HCT116 (cell line): ENCODE data around the gene DOCK4. TPM values are rescaled to one million over a fixed set of nuclear protein-coding genes. Genes with fewer than 3 reads are reported as not detected.

Experiments
- ATAC-seq: fragments of 200-7000 bp; cut with Tn5 transposase; 2 replicates; pipeline ENCODE4 v1.9.1; 2020; ENCODE audit warnings: mild to moderate bottlenecking, moderate library complexity
- BruUV-seq: library from RNA; stranded (reverse); fragments of 400-500 nt; replicated peaks from 2 replicates; lab custom pipeline; 2021; lab: Mats Ljungman, UMichigan
- CTCF ChIA-PET: fragments of 300-600 bp; sonication (Branson Sonifier 250); formaldehyde crosslinking; loops from one replicate; lab custom pipeline; 2021; ENCODE audit warnings: antibody characterized with exemption; lab: Charles Lee
- POLR2A ChIA-PET: fragments of 300-600, 350-600 bp; sonication (Branson Sonifier 250); formaldehyde crosslinking; loops from one replicate; lab custom pipeline; 2021; ENCODE audit warnings: antibody characterized with exemption; lab: Charles Lee
- RAD21 ChIA-PET, 2 experiments: fragments of 300-600 bp; sonication (Branson Sonifier 250); formaldehyde crosslinking; loops; one replicate each; lab custom pipeline; 2023; ENCODE audit warnings: low total read pairs in 2 of 2; ENCODE audit not compliant: uncharacterized antibody in 2 of 2, unreplicated experiment in 2 of 2, low non-redundant PET in 1 of 2; lab: Charles Lee
- DNase-seq: peaks from one replicate; pipeline ENCODE4 v3.0.0-alpha.2; 2010; ENCODE audit warnings: low read depth, low spot score
- H2AFZ ChIP-seq: fragments of 200-600 bp; shearing (Covaris generic), sonication (generic); 2 replicates; pipeline ENCODE4 v1.6.1; 2017; ENCODE audit warnings: low read depth, mixed run types, mixed read lengths, antibody characterized with exemption, low read length; ENCODE audit not compliant: poor library complexity, severe bottlenecking
- H3K27ac ChIP-seq: 2 replicates; pipeline ENCODE4 v1.5.1; 2012; ENCODE audit warnings: low read depth, low read length
- H3K27me3 ChIP-seq: fragments of 200-600 bp; sonication (generic); 2 replicates; pipeline ENCODE4 v1.6.1; 2016; ENCODE audit warnings: mixed run types, low read length, mixed read lengths; ENCODE audit not compliant: insufficient read depth
- H3K36me3 ChIP-seq, 2 experiments: fragments of 200-500 bp in 1 of 2; fragments of 200-600 bp in 1 of 2; sonication (Bioruptor generic) in 1 of 2; sonication (generic) in 1 of 2; 2 replicates each; pipeline versions ENCODE4 v1.5.1 to v1.6.1; 2014 to 2016; ENCODE audit warnings: low read length in 2 of 2, inconsistent platforms in 1 of 2, mixed read lengths in 1 of 2, mixed run types in 1 of 2; ENCODE audit not compliant: insufficient read depth in 2 of 2, control insufficient read depth in 1 of 2
- H3K4me1 ChIP-seq, 2 experiments: fragments of 200-600 bp in 1 of 2; sonication (generic) in 1 of 2; 2 replicates each; pipeline versions ENCODE4 v1.5.1 to v1.6.1; 2012 to 2017; ENCODE audit warnings: low read length in 2 of 2, inconsistent platforms in 1 of 2, mild to moderate bottlenecking in 1 of 2, mixed read lengths in 1 of 2, mixed run types in 1 of 2, moderate library complexity in 1 of 2; ENCODE audit not compliant: insufficient read depth in 2 of 2, control insufficient read depth in 1 of 2
- H3K4me2 ChIP-seq: fragments of 200-600 bp; sonication (generic); 2 replicates; pipeline ENCODE4 v1.6.1; 2017; ENCODE audit warnings: mixed run types, low read length, mixed read lengths
- H3K4me3 ChIP-seq, 2 experiments: fragments of 200-600 bp in 1 of 2; sonication (generic) in 1 of 2; replicated peaks in 1 of 2; 2 replicates each; pipeline ENCODE4 v1.5.1; 2011 to 2016; ENCODE audit warnings: low read length in 2 of 2, control low read depth in 1 of 2, low read depth in 1 of 2, mild to moderate bottlenecking in 1 of 2, mixed read lengths in 1 of 2, mixed run types in 1 of 2
- H3K79me2 ChIP-seq: fragments of 200-600 bp; sonication (generic); 2 replicates; pipeline ENCODE4 v1.6.1; 2017; ENCODE audit warnings: mild to moderate bottlenecking, mixed run types, low read length, moderate library complexity, mixed read lengths; ENCODE audit not compliant: insufficient read depth
- H3K9ac ChIP-seq: fragments of 200-600 bp; sonication (generic); 2 replicates; pipeline ENCODE4 v1.6.1; 2016; ENCODE audit warnings: low read length, mixed read lengths
- H3K9me2 ChIP-seq: fragments of 200-600 bp; sonication (generic), shearing (Covaris generic); 2 replicates; pipeline ENCODE4 v1.6.1; 2017; ENCODE audit warnings: mixed run types, mild to moderate bottlenecking, moderate library complexity; ENCODE audit not compliant: insufficient read depth
- H3K9me3 ChIP-seq, 2 experiments: fragments of 200-500 bp in 1 of 2; fragments of 200-600 bp in 1 of 2; sonication (Bioruptor generic) in 1 of 2; sonication (generic) in 1 of 2; 2 replicates each; pipeline ENCODE4 v1.6.1; 2014 to 2017; ENCODE audit warnings: low read length in 2 of 2, mixed read lengths in 2 of 2, inconsistent platforms in 1 of 2, low read depth in 1 of 2, mild to moderate bottlenecking in 1 of 2, mixed run types in 1 of 2, moderate library complexity in 1 of 2; ENCODE audit not compliant: control insufficient read depth in 1 of 2, insufficient read depth in 1 of 2
- H4K20me1 ChIP-seq: fragments of 200-600 bp; sonication (generic), shearing (Covaris generic); 2 replicates; pipeline ENCODE4 v1.6.1; 2017; ENCODE audit warnings: mixed run types, mild to moderate bottlenecking, moderate library complexity; ENCODE audit not compliant: insufficient read depth
- EZH2 ChIP-seq: fragments of 200-600 bp; sonication (generic); IDR thresholded peaks from 2 replicates; pipeline ENCODE4 v1.6.1; 2017; ENCODE audit warnings: antibody characterized with exemption, mixed run types
- MAX ChIP-seq: IDR thresholded peaks from 2 replicates; pipeline ENCODE4 v1.6.1; 2012
- POLR2AphosphoS5 ChIP-seq: IDR thresholded peaks from 2 replicates; pipeline ENCODE4 v1.6.1; 2011; ENCODE audit warnings: mild to moderate bottlenecking, low read depth, low read length, moderate library complexity
- REST ChIP-seq: IDR thresholded peaks from 2 replicates; pipeline ENCODE4 v1.6.1; 2012; ENCODE audit warnings: low read depth
- SRF ChIP-seq: IDR thresholded peaks from 2 replicates; pipeline ENCODE4 v1.6.1; 2012; ENCODE audit warnings: low read depth
- TCF7L2 ChIP-seq: IDR thresholded peaks from 2 replicates; pipeline ENCODE4 v1.7.0; 2011; ENCODE audit warnings: borderline replicate concordance, inconsistent platforms; ENCODE audit not compliant: insufficient read depth, insufficient read length; ENCODE audit errors: extremely low read depth
- ZFX ChIP-seq: fragments of 450-650 bp; IDR thresholded peaks from 2 replicates; pipeline ENCODE4 v1.6.1; 2017
- ZNF274 ChIP-seq: fragments of 200-500 bp; sonication (Bioruptor generic); IDR thresholded peaks from 2 replicates; pipeline ENCODE4 v1.6.1; 2014; ENCODE audit warnings: mild to moderate bottlenecking, low read depth, low read length, inconsistent platforms
- intact Hi-C: fragments of 100-400 bp; cut with micrococcal nuclease; formaldehyde crosslinking; loops from 2 replicates; pipeline ENCODE4 v1.10.0; 2022
- total RNA-seq: library from RNA; stranded (reverse); gene quantifications from one replicate; pipeline ENCODE4 v1.2.1, GENCODE V29; 2021; ENCODE audit not compliant: unreplicated experiment
- TF ChIP-seq, protein P1 (sequence below): IDR thresholded peaks from 2 replicates; pipeline ENCODE4 v1.6.1; 2012

DOCK4 gene
- total RNA-seq, 1 experiment from 2014 or later: 2.2 TPM

- ChIA-PET CTCF (no interaction called here), POLR2A (no interaction called here), RAD21 (no interaction called here)
- BruUV-seq: no TSS peak
- no peaks in the 10 kb centered on the region for H3K79me2 ChIP-seq
- no peak overlapping the region for H2AFZ ChIP-seq
- H3K36me3 ChIP-seq: no peaks in the 10 kb centered on the region
- no peak overlapping the region for H3K27ac ChIP-seq
- H3K9me2 ChIP-seq: no peaks in the 10 kb centered on the region
- no peaks in the 10 kb centered on the region for H3K4me1 ChIP-seq
- no peak for TF ChIP-seq REST
- no peak for TF ChIP-seq EZH2
- no peak for TF ChIP-seq POLR2AphosphoS5
- no peak for TF ChIP-seq ZFX
- TF ChIP-seq ZNF274: no peak
- no peak for TF ChIP-seq SRF
- TF ChIP-seq, protein P1, sequence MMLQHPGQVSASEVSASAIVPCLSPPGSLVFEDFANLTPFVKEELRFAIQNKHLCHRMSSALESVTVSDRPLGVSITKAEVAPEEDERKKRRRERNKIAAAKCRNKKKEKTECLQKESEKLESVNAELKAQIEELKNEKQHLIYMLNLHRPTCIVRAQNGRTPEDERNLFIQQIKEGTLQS: no peak
- no peak for TF ChIP-seq TCF7L2
- TF ChIP-seq MAX: no peak
- no peak for ATAC-seq
- intact Hi-C loops: no loop called here
- H3K9ac ChIP-seq: no peak overlapping the region
- DNase-seq: no peak
- H4K20me1 ChIP-seq: no peaks in the 10 kb centered on the region
- no peak overlapping the region for H3K4me2 ChIP-seq
- H3K27me3 ChIP-seq: no peaks in the 10 kb centered on the region
- H3K4me3 ChIP-seq: no peak overlapping the region
- H3K9me3 ChIP-seq: no peaks in the 10 kb centered on the region
These were observed 68.8 kb downstream of the DOCK4 start for GRCh38 chr7:112137141-112138101.
